Ishikawa (cell line): ENCODE measurements around the gene ATRNL1.

Experiments used
- CEBPB ChIP-seq: IDR thresholded peaks from 2 replicates; pipeline ENCODE4 v1.6.1; 2012
- CREB1 ChIP-seq: IDR thresholded peaks from 2 replicates; pipeline ENCODE4 v1.6.1; 2012; ENCODE audit warnings: low read depth
- EGR1 ChIP-seq: IDR thresholded peaks from 2 replicates; pipeline ENCODE4 v1.6.1; 2012
- EP300 ChIP-seq: IDR thresholded peaks from 2 replicates; pipeline ENCODE4 v1.6.1; 2012; ENCODE audit warnings: borderline replicate concordance
- NFIC ChIP-seq: IDR thresholded peaks from 2 replicates; pipeline ENCODE4 v1.6.1; 2012
- RAD21 ChIP-seq: IDR thresholded peaks from 2 replicates; pipeline ENCODE4 v1.6.1; 2012; ENCODE audit warnings: low read depth
- TAF1 ChIP-seq: IDR thresholded peaks from 2 replicates; pipeline ENCODE4 v1.6.1; 2012; ENCODE audit warnings: low read depth, mild to moderate bottlenecking
- TCF12 ChIP-seq: IDR thresholded peaks from 2 replicates; pipeline ENCODE4 v1.6.1; 2012; ENCODE audit warnings: low read depth
- TEAD4 ChIP-seq: IDR thresholded peaks from 2 replicates; pipeline ENCODE4 v1.6.1; 2012
- YY1 ChIP-seq: IDR thresholded peaks from 2 replicates; pipeline ENCODE4 v1.6.1; 2012; ENCODE audit warnings: low read depth
- ZBTB7A ChIP-seq: IDR thresholded peaks from 2 replicates; pipeline ENCODE4 v1.6.1; 2012; ENCODE audit warnings: low read depth
- TF ChIP-seq, protein P1 (sequence below): IDR thresholded peaks from 2 replicates; pipeline ENCODE4 v1.6.1; 2012; ENCODE audit warnings: low read depth, mild to moderate bottlenecking
- TF ChIP-seq, protein P2 (sequence below): IDR thresholded peaks from 2 replicates; pipeline ENCODE4 v1.6.1; 2012
- TF ChIP-seq, protein P3 (sequence below): IDR thresholded peaks from 2 replicates; pipeline ENCODE4 v1.6.1; 2012

DNA sequence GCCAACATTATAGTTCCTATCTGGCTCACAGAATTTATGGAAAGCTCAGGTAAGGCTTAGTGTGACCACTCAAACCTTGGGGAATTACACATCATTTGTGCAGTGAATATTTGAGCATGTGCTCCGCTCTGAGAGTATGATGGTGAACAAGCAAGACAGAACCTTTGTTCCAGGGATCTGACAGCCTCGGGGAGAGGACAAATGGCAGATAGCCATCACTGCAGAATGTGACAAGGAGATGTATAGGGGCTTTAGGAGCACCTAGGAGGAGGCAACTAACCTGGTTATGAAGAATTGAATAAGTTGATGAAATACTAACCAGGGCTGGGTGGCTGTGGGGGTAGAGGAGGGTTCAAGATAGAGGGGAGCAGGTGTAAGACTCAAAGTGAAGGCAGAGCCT lies 889.4 kb downstream of the ATRNL1 start:
- TF ChIP-seq TAF1 (no peak), TEAD4 (no peak), RAD21 (no peak), YY1 (no peak), EGR1 (no peak), EP300 (no peak), ZBTB7A (no peak), NFIC (no peak), CREB1 (no peak), CEBPB (no peak), TCF12 (no peak)
- TF ChIP-seq, protein P1, sequence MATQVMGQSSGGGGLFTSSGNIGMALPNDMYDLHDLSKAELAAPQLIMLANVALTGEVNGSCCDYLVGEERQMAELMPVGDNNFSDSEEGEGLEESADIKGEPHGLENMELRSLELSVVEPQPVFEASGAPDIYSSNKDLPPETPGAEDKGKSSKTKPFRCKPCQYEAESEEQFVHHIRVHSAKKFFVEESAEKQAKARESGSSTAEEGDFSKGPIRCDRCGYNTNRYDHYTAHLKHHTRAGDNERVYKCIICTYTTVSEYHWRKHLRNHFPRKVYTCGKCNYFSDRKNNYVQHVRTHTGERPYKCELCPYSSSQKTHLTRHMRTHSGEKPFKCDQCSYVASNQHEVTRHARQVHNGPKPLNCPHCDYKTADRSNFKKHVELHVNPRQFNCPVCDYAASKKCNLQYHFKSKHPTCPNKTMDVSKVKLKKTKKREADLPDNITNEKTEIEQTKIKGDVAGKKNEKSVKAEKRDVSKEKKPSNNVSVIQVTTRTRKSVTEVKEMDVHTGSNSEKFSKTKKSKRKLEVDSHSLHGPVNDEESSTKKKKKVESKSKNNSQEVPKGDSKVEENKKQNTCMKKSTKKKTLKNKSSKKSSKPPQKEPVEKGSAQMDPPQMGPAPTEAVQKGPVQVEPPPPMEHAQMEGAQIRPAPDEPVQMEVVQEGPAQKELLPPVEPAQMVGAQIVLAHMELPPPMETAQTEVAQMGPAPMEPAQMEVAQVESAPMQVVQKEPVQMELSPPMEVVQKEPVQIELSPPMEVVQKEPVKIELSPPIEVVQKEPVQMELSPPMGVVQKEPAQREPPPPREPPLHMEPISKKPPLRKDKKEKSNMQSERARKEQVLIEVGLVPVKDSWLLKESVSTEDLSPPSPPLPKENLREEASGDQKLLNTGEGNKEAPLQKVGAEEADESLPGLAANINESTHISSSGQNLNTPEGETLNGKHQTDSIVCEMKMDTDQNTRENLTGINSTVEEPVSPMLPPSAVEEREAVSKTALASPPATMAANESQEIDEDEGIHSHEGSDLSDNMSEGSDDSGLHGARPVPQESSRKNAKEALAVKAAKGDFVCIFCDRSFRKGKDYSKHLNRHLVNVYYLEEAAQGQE, result no peak
- TF ChIP-seq, protein P2, sequence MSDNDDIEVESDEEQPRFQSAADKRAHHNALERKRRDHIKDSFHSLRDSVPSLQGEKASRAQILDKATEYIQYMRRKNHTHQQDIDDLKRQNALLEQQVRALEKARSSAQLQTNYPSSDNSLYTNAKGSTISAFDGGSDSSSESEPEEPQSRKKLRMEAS, result no peak
- TF ChIP-seq, protein P3, sequence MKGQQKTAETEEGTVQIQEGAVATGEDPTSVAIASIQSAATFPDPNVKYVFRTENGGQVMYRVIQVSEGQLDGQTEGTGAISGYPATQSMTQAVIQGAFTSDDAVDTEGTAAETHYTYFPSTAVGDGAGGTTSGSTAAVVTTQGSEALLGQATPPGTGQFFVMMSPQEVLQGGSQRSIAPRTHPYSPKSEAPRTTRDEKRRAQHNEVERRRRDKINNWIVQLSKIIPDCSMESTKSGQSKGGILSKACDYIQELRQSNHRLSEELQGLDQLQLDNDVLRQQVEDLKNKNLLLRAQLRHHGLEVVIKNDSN, result no peak
